Measurements from ENCODE around the gene DGAT2.

- TF ChIP-seq, protein P1, sequence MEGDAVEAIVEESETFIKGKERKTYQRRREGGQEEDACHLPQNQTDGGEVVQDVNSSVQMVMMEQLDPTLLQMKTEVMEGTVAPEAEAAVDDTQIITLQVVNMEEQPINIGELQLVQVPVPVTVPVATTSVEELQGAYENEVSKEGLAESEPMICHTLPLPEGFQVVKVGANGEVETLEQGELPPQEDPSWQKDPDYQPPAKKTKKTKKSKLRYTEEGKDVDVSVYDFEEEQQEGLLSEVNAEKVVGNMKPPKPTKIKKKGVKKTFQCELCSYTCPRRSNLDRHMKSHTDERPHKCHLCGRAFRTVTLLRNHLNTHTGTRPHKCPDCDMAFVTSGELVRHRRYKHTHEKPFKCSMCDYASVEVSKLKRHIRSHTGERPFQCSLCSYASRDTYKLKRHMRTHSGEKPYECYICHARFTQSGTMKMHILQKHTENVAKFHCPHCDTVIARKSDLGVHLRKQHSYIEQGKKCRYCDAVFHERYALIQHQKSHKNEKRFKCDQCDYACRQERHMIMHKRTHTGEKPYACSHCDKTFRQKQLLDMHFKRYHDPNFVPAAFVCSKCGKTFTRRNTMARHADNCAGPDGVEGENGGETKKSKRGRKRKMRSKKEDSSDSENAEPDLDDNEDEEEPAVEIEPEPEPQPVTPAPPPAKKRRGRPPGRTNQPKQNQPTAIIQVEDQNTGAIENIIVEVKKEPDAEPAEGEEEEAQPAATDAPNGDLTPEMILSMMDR (IDR thresholded peaks at IDR 0.05): no peak
- TF ChIP-seq POLR2A (IDR thresholded peaks at IDR 0.05): no peak
Measured at GRCh38 chr11:75759832-75760231, 8.7 kb upstream of the DGAT2 start.

Measured in right lobe of liver (tissue), 4 donors.